Muscle of back (tissue), 11 donors: ENCODE data around the gene ZGPAT. TPM values are rescaled to one million over a fixed set of nuclear protein-coding genes. Genes with fewer than 3 reads are reported as not detected.
A peak's percentile ranks its signal among the peaks of the same experiment; 100 is the strongest.
"Not testable (repeated sequence)": the region's sequence is repeated elsewhere in the genome, so short reads cannot be mapped to it uniquely, and the experiment has no call there.

Experiments
- DNase-seq, 3 donors: peaks; one replicate each; pipeline versions ENCODE4 v3.0.0 to v3.0.0-alpha.2; 2013
- polyA plus RNA-seq, 10 donors: library from polyadenylated mRNA; unstranded; fragments of 120-200 nt; gene quantifications; one replicate each; pipeline ENCODE4 v1.2.1, GENCODE V29; 2013; ENCODE audit not compliant: insufficient read length in 10 of 10

The ZGPAT gene
- polyA plus RNA-seq, 10 donors, result 10.5 to 15.1 (median 12.9) TPM

- DNase-seq, result no peak
Observed at GRCh38 chr20:63756648-63756991, 48.8 kb downstream of the ZGPAT start.

- DNase-seq, result no peak
Observed at GRCh38 chr20:63758152-63758551, 50.3 kb downstream of the ZGPAT start.

GRCh38 chr20:63759377-63759901, 51.6 kb downstream of the ZGPAT start:
- no peak for DNase-seq

- DNase-seq, result no peak
Observed at GRCh38 chr20:63765082-63765873, 57.4 kb downstream of the ZGPAT start.

GRCh38 chr20:63765902-63766301, 58.1 kb downstream of the ZGPAT start:
- DNase-seq, result no peak

GRCh38 chr20:63766695-63767426, 59.0 kb downstream of the ZGPAT start:
- no peak for DNase-seq

- DNase-seq, result peak in 1 of 3 donors; percentile 29
Observed at GRCh38 chr20:63767456-63767855, 59.6 kb downstream of the ZGPAT start.

GRCh38 chr20:63767886-63768285, 60.0 kb downstream of the ZGPAT start:
- no peak for DNase-seq

GRCh38 chr20:63768591-63769515, 61.0 kb downstream of the ZGPAT start:
- no peak for DNase-seq

GRCh38 chr20:63769891-63770474, 62.1 kb downstream of the ZGPAT start:
- DNase-seq, result no peak

GRCh38 chr20:63771046-63771707, 63.3 kb downstream of the ZGPAT start:
- no peak for DNase-seq

- no peak for DNase-seq
Observed at GRCh38 chr20:63772781-63773518, 65.1 kb downstream of the ZGPAT start.

- no peak for DNase-seq
Observed at GRCh38 chr20:63773571-63774241, 65.9 kb downstream of the ZGPAT start.

GRCh38 chr20:63774306-63774705, 66.5 kb downstream of the ZGPAT start:
- DNase-seq, result no peak

- peak; percentile 43 to 85 (median 75) for DNase-seq
Observed at GRCh38 chr20:63775096-63775978, 67.5 kb downstream of the ZGPAT start.

- DNase-seq, result not testable (repeated sequence)
Observed at GRCh38 chr20:63776875-63777274, 69.0 kb downstream of the ZGPAT start.

GRCh38 chr20:63777614-63778013, 69.8 kb downstream of the ZGPAT start:
- no peak for DNase-seq

- no peak for DNase-seq
Observed at GRCh38 chr20:63778034-63778752, 70.4 kb downstream of the ZGPAT start.
